Measurements from ENCODE around the gene TXNDC2.

TXNDC2 gene

GRCh38 chr18:9866627-9867026 lies 19.1 kb upstream of the TXNDC2 start:
- CTCF ChIA-PET: no interaction called here
- POLR2A ChIA-PET: interaction anchor here (1.5 kb wide), 1 partner anchor 47 kb away, joined by 3 read pairs; the partner anchor contains the start of gene VAPA

GRCh38 chr18:9867071-9867594 lies 18.6 kb upstream of the TXNDC2 start:
- ChIA-PET CTCF (no interaction called here), POLR2A (interaction anchor here (1.5 kb wide), 1 partner anchor 47 kb away, joined by 3 read pairs; the partner anchor contains the start of gene VAPA)
- no peak for DNase-seq (ENCODE audit: extremely low spot score)
- TF ChIP-seq FOXK2 (IDR thresholded peaks at IDR 0.05) (no peak), ZNF384 (IDR thresholded peaks at IDR 0.05) (no peak), L3MBTL2 (conservative IDR thresholded peaks at IDR 0.05) (no peak), NFRKB (IDR thresholded peaks at IDR 0.05) (no peak), HDGF (IDR thresholded peaks at IDR 0.05; ENCODE audit: borderline replicate concordance) (no peak), SP1 (IDR thresholded peaks at IDR 0.05) (no peak), SUZ12 (IDR thresholded peaks at IDR 0.05) (no peak), ELF4 (IDR thresholded peaks at IDR 0.05) (no peak), PKNOX1 (IDR thresholded peaks at IDR 0.05) (no peak)

More at GRCh38 chr18:9866627-9867026, 19.1 kb upstream of the TXNDC2 start:
- DNase-seq (ENCODE audit: extremely low spot score): no peak
- TF ChIP-seq ZNF384 (IDR thresholded peaks at IDR 0.05) (no peak), ARNT (IDR thresholded peaks at IDR 0.05) (no peak), SUZ12 (IDR thresholded peaks at IDR 0.05) (no peak), HDGF (IDR thresholded peaks at IDR 0.05; ENCODE audit: borderline replicate concordance) (no peak), CTBP1 (IDR thresholded peaks at IDR 0.05; ENCODE audit: borderline replicate concordance) (no peak), ELF4 (IDR thresholded peaks at IDR 0.05) (no peak), FOXK2 (IDR thresholded peaks at IDR 0.05) (no peak), TARDBP (IDR thresholded peaks at IDR 0.05) (no peak), L3MBTL2 (conservative IDR thresholded peaks at IDR 0.05) (no peak), BHLHE40 (IDR thresholded peaks at IDR 0.05; ENCODE audit: borderline replicate concordance) (no peak), PKNOX1 (IDR thresholded peaks at IDR 0.05) (no peak), SP1 (IDR thresholded peaks at IDR 0.05) (no peak), FOXM1 (IDR thresholded peaks at IDR 0.05; ENCODE audit: borderline replicate concordance) (no peak), FOXA1 (IDR thresholded peaks at IDR 0.05) (no peak), LEF1 (IDR thresholded peaks at IDR 0.05; ENCODE audit: borderline replicate concordance) (no peak)

GRCh38 chr18:9868857-9869714 lies 16.7 kb upstream of the TXNDC2 start:
- CTCF ChIA-PET: no interaction called here
- TF ChIP-seq PKNOX1 (IDR thresholded peaks at IDR 0.05): no peak
- TF ChIP-seq HDGF (IDR thresholded peaks at IDR 0.05; ENCODE audit: borderline replicate concordance): no peak
- no peak for TF ChIP-seq FOXM1 (IDR thresholded peaks at IDR 0.05; ENCODE audit: borderline replicate concordance)
- no peak for TF ChIP-seq LEF1 (IDR thresholded peaks at IDR 0.05; ENCODE audit: borderline replicate concordance)
- no peak for TF ChIP-seq ZNF384 (IDR thresholded peaks at IDR 0.05)
- no peak for TF ChIP-seq SUZ12 (IDR thresholded peaks at IDR 0.05)
- TF ChIP-seq SP1 (IDR thresholded peaks at IDR 0.05): no peak
- TF ChIP-seq ARNT (IDR thresholded peaks at IDR 0.05): no peak
- TF ChIP-seq FOXA1 (IDR thresholded peaks at IDR 0.05): no peak
- TF ChIP-seq BHLHE40 (IDR thresholded peaks at IDR 0.05; ENCODE audit: borderline replicate concordance): no peak
- TF ChIP-seq NFRKB (IDR thresholded peaks at IDR 0.05): no peak
- no peak for TF ChIP-seq TARDBP (IDR thresholded peaks at IDR 0.05)
- no peak for TF ChIP-seq FOXK2 (IDR thresholded peaks at IDR 0.05)
- no peak for TF ChIP-seq CTBP1 (IDR thresholded peaks at IDR 0.05; ENCODE audit: borderline replicate concordance)
- no peak for TF ChIP-seq L3MBTL2 (conservative IDR thresholded peaks at IDR 0.05)
- no peak for TF ChIP-seq ELF4 (IDR thresholded peaks at IDR 0.05)
- POLR2A ChIA-PET: interaction anchor here (0.9 to 1.8 kb wide), 2 partner anchors 8 to 44 kb away, joined by 3 to 5 read pairs; partner anchors contain the start of gene VAPA
- no peak for DNase-seq (ENCODE audit: extremely low spot score)

GRCh38 chr18:9869715-9870430 lies 15.9 kb upstream of the TXNDC2 start:
- POLR2A ChIA-PET: interaction anchor here (0.9 to 1.8 kb wide), 3 partner anchors 9 to 45 kb away, joined by 3 to 5 read pairs (median 3); partner anchors contain the start of gene VAPA
- TF ChIP-seq PKNOX1 (IDR thresholded peaks at IDR 0.05): no peak
- TF ChIP-seq ZNF384 (IDR thresholded peaks at IDR 0.05): no peak
- no peak for TF ChIP-seq LEF1 (IDR thresholded peaks at IDR 0.05; ENCODE audit: borderline replicate concordance)
- TF ChIP-seq SUZ12 (IDR thresholded peaks at IDR 0.05): no peak
- TF ChIP-seq TARDBP (IDR thresholded peaks at IDR 0.05): no peak
- no peak for TF ChIP-seq FOXK2 (IDR thresholded peaks at IDR 0.05)
- no peak for TF ChIP-seq SP1 (IDR thresholded peaks at IDR 0.05)
- TF ChIP-seq ARNT (IDR thresholded peaks at IDR 0.05): no peak
- no peak for TF ChIP-seq CTBP1 (IDR thresholded peaks at IDR 0.05; ENCODE audit: borderline replicate concordance)
- TF ChIP-seq NFRKB (IDR thresholded peaks at IDR 0.05): no peak
- peak; percentile 15 for DNase-seq (ENCODE audit: extremely low spot score)
- CTCF ChIA-PET: interaction anchor here (0.8 kb wide), 1 partner anchor 39 kb away, joined by 3 read pairs; no protein-coding TSS in a partner anchor
